ENCODE data around the gene PARP16.
A peak's percentile ranks its signal among the peaks of the same experiment; 100 is the strongest.

The PARP16 gene

GRCh38 chr15:65286069-65286703, 497 bp downstream of the PARP16 start:
- H3K79me2 ChIP-seq (ENCODE audit: insufficient read depth, low read length): peaks cover 48% of the 10 kb centered on the region
- peaks cover 42% of the 10 kb centered on the region for H3K4me1 ChIP-seq (ENCODE audit: insufficient read depth, low read length, poor library complexity, severe bottlenecking)
- no peaks in the 10 kb centered on the region for H4K20me1 ChIP-seq (ENCODE audit: insufficient read depth, low read length, poor library complexity, severe bottlenecking)
- H3K4me2 ChIP-seq (ENCODE audit: low read depth, low read length, poor library complexity, severe bottlenecking): peak overlapping the region; percentile 90
- no peaks in the 10 kb centered on the region for H3K36me3 ChIP-seq (ENCODE audit: insufficient read depth, low read length)
- H3K4me3 ChIP-seq (ENCODE audit: low read length, poor library complexity, severe bottlenecking): peak overlapping the region; percentile 75
- H3K27me3 ChIP-seq (ENCODE audit: insufficient read depth, low read length, poor library complexity, severe bottlenecking): no peaks in the 10 kb centered on the region
- H3K9ac ChIP-seq (ENCODE audit: low read depth, low read length, poor library complexity, severe bottlenecking): peak overlapping the region; percentile 88
- H3F3A ChIP-seq (ENCODE audit: low read depth): no peaks in the 10 kb centered on the region
- peak overlapping the region; percentile 85 for H2AFZ ChIP-seq (ENCODE audit: low read length)
- H3K9me3 ChIP-seq (ENCODE audit: insufficient read depth, low read depth, low read length): no peaks in the 10 kb centered on the region
- TF ChIP-seq CTCF (conservative IDR thresholded peaks at IDR 0.05; ENCODE audit: low read length): no peak
- no peak for TF ChIP-seq EZH2phosphoT487 (IDR thresholded peaks at IDR 0.05; ENCODE audit: borderline replicate concordance)
- no peaks in the 10 kb centered on the region for H3K9me2 ChIP-seq (replicated peaks; ENCODE audit: low read depth, low read length)

- no peaks in the 10 kb centered on the region for H3K27me3 ChIP-seq (ENCODE audit: insufficient read depth, low read length, poor library complexity, severe bottlenecking)
- H3K36me3 ChIP-seq (ENCODE audit: insufficient read depth, low read length): no peaks in the 10 kb centered on the region
- H4K20me1 ChIP-seq (ENCODE audit: insufficient read depth, low read length, poor library complexity, severe bottlenecking): no peaks in the 10 kb centered on the region
- no peaks in the 10 kb centered on the region for H3K9me2 ChIP-seq (replicated peaks; ENCODE audit: low read depth, low read length)
- H3K9me3 ChIP-seq (ENCODE audit: insufficient read depth, low read depth, low read length): no peaks in the 10 kb centered on the region
- H3K4me3 ChIP-seq (ENCODE audit: low read length, poor library complexity, severe bottlenecking): peak overlapping the region; percentile 75
- H3F3A ChIP-seq (ENCODE audit: low read depth): no peaks in the 10 kb centered on the region
- H2AFZ ChIP-seq (ENCODE audit: low read length): peak overlapping the region; percentile 85
- TF ChIP-seq EZH2phosphoT487 (IDR thresholded peaks at IDR 0.05; ENCODE audit: borderline replicate concordance) (no peak), CTCF (conservative IDR thresholded peaks at IDR 0.05; ENCODE audit: low read length) (no peak)
- H3K4me1 ChIP-seq (ENCODE audit: insufficient read depth, low read length, poor library complexity, severe bottlenecking): peaks cover 42% of the 10 kb centered on the region
- peak overlapping the region; percentile 90 for H3K4me2 ChIP-seq (ENCODE audit: low read depth, low read length, poor library complexity, severe bottlenecking)
- H3K79me2 ChIP-seq (ENCODE audit: insufficient read depth, low read length): peaks cover 55% of the 10 kb centered on the region
- H3K9ac ChIP-seq (ENCODE audit: low read depth, low read length, poor library complexity, severe bottlenecking): peak overlapping the region; percentile 88
These were observed 1.2 kb downstream of the PARP16 start for GRCh38 chr15:65285291-65286068.

GRCh38 chr15:65278480-65278879, 8.2 kb downstream of the PARP16 start:
- no peak overlapping the region for H3K4me3 ChIP-seq (ENCODE audit: low read length, poor library complexity, severe bottlenecking)
- no peak for TF ChIP-seq CTCF (conservative IDR thresholded peaks at IDR 0.05; ENCODE audit: low read length)
- TF ChIP-seq EZH2phosphoT487 (IDR thresholded peaks at IDR 0.05; ENCODE audit: borderline replicate concordance): no peak
- no peaks in the 10 kb centered on the region for H3K27me3 ChIP-seq (ENCODE audit: insufficient read depth, low read length, poor library complexity, severe bottlenecking)
- no peaks in the 10 kb centered on the region for H3K9me3 ChIP-seq (ENCODE audit: insufficient read depth, low read depth, low read length)
- H3K9me2 ChIP-seq (replicated peaks; ENCODE audit: low read depth, low read length): no peaks in the 10 kb centered on the region
- H3K79me2 ChIP-seq (ENCODE audit: insufficient read depth, low read length): peaks cover 72% of the 10 kb centered on the region
- H3K9ac ChIP-seq (ENCODE audit: low read depth, low read length, poor library complexity, severe bottlenecking): no peak overlapping the region
- peaks cover 4% of the 10 kb centered on the region for H4K20me1 ChIP-seq (ENCODE audit: insufficient read depth, low read length, poor library complexity, severe bottlenecking)
- H3K36me3 ChIP-seq (ENCODE audit: insufficient read depth, low read length): no peaks in the 10 kb centered on the region; the same call in 1 of the 2 replicates
- peaks cover 5% of the 10 kb centered on the region; the same call in 1 of the 2 replicates for H3F3A ChIP-seq (ENCODE audit: low read depth)
- H3K4me2 ChIP-seq (ENCODE audit: low read depth, low read length, poor library complexity, severe bottlenecking): peak overlapping the region; percentile 1
- no peak overlapping the region for H2AFZ ChIP-seq (ENCODE audit: low read length)
- peaks cover 40% of the 10 kb centered on the region for H3K4me1 ChIP-seq (ENCODE audit: insufficient read depth, low read length, poor library complexity, severe bottlenecking)

Data from Loucy (cell line).